Measurements from ENCODE around the gene KSR1.
"Not testable (repeated sequence)": the region's sequence is repeated elsewhere in the genome, so short reads cannot be mapped to it uniquely, and the experiment has no call there.

Gene KSR1

DNA sequence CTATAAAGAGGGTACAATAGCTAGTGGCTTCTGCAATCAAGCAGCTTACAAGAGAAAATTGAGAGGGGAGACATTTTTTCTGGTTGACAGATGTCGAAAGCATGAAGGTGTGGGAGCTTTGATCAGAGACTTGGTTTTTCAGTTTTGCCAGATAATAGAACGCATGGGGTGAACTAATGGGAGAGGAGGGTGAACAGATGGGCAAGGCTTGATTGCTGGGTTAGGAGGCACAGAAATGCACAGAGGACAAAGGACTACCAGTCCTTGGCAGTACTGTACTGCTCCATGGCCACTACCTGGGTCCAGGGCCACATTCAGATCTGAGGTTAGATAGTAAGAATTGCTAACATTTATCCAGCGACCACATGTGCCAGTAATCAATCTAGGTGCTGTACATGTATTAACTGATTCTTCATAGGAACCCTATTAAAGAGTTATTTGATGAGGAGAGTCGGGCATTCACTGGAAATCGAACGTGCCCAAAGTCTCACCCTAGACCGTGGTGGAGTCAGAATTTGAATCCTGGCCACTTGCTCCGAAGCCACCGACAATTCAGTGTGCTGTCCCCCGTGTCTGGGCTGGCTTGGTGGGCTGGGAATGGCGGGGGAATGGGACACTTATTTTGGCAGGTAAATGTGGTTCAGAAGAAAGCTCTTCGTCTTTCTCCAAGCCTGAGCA is 873 bp upstream of the KSR1 start:
- DNase-seq, result no peak

DNA sequence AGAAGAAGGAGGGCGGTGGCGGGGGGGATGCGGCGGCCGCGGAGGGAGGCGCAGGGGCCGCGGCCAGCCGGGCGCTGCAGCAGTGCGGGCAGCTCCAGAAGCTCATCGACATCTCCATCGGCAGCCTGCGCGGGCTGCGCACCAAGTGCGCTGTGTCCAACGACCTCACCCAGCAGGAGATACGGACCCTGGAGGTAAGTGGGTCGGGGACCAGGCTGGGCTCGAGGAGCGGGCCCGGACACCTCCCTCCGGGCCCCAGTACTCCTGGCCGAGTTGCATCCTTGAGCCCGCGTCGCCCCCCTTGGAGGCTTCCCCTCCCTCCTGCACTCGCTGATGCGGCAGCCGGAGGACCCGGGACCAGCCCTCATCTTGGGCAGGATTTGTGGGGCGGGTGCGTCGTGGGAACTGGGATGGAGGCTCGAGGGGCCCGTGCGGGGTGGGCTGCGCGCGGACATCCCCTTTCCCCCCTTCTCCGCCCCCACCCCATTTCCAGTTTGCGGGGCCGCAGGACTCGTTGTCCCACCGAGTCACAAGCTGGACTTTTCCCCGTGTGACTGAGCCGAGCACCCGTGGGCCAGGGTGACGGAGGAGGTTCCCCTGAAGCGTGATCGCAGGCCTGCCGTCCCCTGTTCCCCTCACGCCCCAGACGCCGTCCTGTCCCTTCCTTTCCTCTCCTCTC is 572 bp downstream of the KSR1 start:
- no peak for DNase-seq

DNA sequence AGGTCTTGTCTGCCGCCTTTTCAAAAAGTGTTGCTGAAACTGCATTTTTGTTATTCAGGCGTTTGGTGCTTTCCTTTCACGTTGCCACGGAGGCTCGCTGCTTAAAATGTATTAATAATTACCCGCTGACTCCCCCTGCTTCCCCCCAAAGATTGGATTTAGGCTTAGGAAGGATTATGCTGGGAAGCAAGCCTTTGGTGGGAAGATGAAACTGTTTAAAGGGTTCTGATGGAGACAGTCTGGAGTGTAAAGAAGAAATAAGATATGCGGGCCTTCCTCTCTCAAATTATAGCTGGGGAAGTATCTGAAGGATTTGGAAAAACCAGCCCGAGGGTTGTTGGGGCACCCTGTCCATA is 1.1 kb downstream of the KSR1 start:
- DNase-seq, result no peak

DNA sequence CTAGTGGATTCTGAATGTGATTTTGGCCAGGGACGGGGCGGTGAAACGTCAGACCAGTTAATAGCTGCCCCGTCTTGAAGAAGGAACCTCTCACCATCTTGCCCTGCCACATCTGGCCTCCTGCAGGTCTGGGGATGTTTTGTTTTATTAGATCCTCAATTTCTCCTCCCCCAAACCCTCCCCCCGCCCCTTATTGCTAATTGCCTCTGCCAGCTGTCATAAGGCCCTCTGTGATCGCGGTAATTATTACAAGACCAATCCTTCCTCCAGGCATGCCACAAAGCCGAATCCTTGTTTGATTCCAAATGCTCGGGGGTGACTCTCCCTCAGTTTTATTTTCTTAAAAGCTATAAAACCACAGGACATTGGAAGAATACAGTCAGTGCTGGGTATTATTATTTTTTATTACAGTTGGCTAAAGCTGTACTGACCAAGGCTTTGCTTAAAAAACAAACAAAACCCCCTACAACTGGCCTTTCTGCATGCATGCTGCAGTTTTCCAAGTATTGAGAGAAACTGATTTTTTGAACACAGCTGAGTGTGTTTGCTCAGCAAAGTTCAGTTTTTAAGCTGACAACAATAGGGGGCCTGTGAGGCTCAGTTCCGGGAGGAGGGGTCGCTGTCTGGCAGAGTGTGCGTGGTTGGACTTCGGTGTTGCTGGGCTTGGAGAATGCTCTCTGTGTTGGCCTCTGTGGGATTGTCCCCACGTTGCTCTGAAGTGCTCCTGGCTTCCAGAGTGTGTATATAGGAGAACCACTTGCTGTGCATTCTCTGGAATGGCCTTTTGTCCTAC is 1.7 kb downstream of the KSR1 start:
- DNase-seq, result no peak

DNA sequence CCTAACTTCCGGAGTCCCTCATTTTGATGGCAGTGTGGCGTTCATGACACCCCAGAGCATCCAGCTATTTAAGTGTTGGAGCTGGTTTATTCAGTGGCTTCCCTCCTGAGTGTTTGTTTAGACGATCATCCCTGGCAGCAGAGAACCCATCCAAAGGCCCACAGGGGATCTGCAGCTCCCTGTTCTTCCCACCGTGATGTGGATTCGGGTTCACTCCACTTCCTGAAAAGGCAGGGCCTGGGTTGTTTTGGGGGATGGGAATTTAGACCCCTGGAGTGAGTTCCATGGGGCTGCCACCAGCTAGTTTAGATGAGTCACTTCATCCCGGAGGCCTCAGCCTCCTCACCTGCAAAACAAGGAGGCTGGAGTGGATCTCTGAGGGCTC is 2.3 kb downstream of the KSR1 start:
- DNase-seq, result no peak

DNA sequence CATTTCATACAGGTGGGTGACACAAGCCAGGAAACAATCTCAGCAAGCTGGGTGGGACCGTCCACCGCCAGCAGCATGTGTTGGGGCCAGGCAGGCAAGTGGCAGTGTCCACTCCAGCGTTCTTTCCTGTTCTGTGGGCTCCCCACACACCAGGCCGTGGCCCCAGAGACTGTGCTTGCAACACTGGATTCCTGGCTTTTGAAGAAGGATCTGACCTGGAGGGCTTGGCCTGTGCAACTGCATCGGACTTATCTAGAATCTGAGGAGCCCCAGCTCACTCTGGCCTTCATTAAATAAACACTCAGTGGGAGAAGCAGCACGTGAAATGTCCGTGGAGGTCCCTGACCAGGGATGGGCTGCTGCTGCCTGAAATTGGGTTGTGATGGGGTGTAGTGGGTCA is 3.2 kb downstream of the KSR1 start:
- no peak for DNase-seq

DNA sequence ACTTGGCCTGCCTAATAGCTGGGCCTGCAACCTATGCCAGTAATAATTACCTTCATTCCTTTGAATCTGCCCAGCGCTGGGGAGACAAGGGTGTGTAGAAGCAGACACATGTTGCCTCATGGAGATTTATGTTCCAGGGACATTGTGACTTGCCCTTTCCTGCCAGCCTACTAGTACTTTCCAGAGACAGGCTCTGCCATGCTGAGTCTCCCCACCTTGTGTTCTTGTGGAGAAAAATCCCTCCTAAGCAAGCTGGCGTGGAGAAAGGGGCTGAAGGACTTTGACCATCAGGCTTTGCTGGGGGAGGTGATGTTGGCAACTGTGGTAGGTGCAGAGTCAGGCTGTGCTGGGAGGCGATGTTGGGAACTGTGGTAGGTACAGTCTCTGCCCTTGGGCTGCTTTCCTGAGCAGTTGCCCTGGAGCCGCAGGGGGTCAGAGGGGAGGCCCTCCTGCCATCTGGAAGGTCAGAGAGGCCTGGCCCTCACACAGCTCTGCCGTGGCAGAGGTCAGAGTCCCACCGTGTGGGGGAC is 4.0 kb downstream of the KSR1 start:
- no peak for DNase-seq

DNA sequence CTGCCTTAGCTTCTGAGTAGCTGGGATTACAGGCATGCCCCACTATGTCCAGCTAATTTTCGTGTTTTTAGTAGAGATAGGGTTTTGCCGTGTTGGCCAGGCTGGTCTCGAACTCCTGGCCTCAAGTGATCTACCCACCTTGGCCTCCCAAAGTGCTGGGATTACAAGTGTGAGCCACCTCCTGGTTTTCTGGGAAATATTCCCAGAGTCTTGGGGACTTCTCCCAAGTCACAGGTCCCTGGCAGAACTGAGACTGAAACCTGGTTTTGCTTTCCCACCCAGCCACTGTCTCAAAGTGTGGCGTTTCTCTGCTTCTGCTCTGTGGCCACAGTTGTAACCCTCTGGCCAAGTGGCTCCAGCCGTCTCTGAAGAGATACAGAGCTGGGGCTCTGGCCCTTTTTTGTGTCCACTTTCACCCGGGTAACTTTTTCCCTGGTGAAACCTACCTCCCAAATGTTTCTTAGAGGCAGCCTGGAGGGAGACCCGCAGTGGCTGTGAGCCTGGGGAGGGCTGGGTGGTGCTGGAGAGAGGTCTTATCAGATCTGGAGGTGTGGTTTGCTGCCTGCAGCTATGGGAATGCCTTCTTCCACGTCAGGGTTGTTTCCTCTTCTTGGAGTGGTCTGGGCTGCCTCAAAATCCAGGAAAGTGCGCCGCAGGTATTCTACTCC is 5.1 kb downstream of the KSR1 start:
- DNase-seq, result no peak

DNA sequence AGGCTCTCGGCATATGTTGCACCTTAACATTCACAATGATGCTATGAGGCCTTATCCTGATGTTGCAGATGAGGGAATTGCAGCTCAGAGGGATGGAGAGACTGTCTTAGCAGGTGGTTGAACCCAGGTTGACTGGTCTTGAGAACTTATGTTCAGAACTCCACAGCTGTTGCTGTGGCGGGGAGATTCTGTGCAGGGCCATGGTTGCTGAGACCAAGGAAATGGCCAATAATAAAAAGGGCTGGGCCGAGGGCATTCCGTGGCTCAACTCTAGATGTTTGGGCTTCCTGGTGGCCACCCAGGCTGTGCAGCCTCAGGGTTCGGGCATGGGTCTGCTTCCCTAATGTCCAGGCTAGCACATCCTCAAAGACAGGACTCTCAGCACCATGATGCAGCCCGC is 5.9 kb downstream of the KSR1 start:
- DNase-seq, result no peak

DNA sequence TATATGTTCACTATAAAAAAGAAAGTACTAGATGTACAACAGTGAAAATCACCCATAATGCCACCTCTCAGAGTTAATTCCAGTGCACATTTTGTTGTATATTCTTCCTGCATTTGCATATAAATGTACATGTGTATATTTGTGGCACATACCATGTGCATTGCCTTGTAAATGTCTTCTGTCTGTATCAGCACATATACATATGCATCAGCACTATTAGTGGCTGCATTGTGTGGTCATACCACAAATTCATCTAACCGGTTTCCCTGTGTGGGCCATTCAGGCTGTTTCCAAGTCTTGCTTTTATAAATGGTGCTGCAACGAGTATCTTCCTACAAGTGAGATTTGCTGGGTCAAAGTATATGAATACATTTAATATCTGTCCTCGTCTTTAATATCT is 6.5 kb downstream of the KSR1 start:
- DNase-seq, result no peak

DNA sequence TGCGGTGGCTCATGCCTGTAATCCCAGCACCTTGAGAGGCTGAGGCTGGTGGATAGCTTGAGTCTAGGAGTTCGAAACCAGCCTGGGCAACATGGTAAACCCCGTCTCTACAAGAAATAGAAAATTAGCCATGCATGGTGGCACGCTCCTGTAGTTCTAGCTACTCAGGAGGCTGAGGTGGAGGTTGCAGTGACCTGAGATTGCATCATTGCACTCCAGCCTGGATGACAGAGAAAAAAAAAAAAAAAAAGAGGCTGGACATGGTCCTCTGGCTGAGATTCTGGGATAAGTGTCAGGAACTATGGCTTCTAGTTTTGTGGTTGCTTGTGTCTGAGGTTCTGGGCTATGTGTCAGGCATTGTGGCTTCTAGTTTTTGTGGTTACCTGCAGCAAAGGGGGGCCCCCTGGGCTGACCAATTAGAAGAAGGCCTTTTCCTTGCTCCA is 7.0 kb downstream of the KSR1 start:
- no peak for DNase-seq

DNA sequence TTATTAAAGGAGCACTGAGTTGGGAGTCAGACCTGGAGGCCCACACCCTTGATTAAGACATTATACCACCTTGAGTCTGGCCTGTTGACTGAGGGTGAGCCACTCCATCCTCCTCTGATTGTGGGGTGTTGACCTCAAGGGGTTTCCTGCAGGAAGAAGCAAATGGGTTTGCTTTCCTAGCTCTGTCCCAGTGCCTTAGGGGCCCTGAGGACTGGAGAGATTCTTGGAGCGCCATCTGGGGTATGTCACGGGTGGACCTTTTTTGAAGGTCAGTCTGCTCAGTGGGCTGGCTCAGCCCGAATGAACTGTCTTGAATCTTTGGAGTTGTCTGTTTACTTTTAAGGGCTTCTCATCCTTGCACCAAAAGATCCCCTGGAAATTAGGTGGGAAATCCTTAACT is 7.8 kb downstream of the KSR1 start:
- not testable (repeated sequence) for DNase-seq

DNA sequence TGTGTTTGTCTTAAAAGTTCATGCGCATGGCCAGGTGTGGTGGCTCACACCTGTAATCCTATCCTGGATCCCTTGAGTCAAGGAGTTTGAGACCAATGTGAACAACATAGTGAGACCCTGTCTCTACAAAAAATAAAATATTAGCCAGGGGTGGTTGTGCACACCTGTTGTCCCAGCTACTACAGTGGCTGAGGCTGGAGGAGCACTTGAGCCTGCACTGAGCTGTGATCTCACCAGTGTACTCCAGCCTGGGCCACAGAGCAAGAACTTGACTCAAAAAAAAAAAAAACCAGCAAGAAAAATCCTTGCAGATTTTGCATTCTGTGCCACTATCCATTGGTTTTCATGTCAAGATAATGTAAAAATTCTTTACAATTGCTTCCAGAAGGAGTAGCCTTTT is 8.2 kb downstream of the KSR1 start:
- DNase-seq, result no peak

DNA sequence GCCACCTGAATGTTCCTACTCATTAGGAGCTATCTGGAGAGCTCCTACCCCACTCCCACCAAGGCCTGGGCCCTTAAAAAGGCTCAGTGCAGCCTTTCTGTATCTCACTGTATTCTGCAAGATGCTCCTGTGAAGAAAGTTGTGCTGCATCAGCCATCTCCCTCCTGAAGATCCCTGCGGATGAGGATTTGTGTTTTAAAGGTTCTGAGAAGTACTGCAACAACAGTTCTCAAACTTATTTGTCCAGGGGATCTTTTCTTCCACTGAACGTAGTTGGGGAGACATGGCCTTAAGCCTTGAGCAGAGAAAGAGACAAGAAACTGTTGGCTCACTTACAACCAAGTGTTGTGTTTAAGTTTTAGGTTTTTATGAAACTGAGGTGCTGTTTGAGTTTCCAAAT is 9.6 kb downstream of the KSR1 start:
- DNase-seq, result not testable (repeated sequence)

DNA sequence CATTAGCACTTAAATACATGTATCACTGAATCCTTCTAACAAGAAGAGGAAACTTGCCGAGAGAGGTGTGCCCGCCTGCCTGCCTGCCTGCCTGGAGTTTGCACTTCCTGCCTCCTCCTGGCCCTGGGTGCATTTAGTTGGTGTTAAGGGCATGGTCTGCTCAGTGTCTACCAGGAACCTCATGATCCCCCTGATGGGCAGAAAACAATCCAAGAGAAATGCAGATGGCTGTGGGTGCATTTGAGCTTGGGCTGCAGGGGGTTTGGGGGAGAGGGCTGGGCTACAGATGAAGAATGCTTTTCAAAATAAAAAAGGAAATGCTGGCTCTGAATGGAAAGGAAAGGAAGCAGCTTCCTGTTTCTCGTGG is 10.1 kb downstream of the KSR1 start:
- DNase-seq, result no peak

DNA sequence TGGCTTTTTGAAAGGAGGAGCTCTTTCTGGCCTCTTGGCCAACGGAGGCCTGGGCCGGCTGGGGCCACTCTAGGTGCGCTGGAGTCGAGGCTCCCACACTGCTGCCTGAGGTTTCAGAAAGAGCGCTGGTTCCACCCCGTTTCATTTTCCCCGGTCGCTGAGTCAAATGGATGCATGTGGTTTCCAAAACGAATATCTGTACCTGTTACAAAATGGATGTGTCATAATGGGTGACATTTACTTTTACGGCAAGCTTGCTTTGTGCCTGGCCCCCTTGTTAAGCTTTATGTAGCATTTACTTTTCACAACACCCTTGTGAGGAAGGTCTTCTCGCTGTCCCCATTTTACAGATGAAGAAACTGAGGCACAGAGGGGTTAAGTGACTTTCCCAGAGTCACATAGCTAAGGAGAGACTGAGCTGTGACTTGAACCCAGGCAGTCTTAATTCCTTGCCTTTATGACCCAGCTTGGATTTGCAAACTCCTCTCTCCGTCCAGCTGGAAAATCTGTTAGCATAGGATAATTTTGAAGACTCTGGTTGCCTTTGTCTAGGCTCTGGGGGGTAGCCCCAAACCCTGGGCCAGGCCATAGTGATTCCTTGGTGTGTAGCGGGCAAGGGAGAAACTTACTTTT is 10.6 kb downstream of the KSR1 start:
- peak; percentile 37 for DNase-seq

DNA sequence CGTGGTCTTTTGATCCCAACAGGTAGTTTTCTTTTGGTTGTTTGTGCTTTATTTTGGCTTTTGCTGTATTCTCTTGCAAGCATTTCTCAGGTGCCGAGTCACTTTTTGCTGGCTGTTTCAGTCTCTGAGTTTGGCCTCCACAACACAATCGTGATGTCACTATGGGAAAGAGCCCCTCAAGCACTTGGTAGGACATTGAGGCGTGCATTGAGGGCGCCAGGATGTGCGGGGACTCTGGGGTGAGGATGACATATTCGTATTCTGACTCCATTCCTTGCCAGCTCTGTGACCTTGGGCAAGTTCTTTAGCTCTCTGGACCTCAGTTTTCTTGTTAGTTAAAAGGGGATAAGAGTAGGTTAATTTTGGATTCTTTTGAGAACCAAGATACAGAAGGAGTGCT is 13.0 kb downstream of the KSR1 start:
- DNase-seq, result no peak

DNA sequence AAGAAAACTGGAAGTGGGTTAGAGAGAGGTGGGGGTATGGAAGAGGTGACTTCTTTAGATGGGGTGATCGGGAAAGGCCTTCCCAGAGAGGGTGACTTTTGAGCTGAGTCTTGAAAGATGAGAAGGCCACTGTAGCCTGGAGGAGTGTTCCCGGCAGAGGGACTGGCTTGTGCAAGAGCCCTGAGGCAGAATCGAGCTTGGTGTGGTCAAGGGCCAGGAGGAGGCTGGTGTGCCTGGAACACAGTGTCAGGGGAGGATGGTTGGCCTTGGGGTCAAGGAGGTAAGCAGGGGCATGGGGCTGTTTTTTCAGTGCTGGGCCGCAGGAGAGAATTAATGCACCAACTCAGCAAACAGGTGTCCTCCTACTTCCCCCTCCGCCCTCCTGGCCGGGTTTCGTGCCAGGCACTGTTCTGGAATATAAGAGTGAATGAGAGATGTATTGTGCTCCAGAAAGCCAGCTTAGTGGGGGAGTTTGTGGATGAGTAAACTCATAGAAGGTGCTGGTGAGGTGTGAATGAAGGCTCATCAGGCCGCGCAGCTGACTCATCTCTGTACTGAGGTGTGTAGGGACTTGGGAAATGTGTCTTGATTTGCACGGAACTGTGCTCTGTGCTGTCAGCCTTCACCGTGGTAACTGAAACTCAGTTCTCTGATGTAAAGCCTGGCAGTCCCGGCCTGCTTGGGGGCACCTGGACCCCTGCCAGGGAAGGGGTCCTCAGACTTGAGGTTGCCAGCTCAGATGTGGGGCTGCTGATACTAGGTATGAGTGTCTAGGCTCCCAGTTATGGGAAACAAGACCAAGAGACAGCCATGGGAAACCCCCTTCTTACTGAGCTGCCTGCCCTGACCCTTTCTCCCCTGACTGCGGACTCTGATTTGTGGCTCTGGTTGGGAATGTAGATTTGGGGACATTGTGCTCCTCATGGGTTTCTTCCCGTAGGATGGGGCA is 15.3 kb downstream of the KSR1 start:
- peak; percentile 60 for DNase-seq

DNA sequence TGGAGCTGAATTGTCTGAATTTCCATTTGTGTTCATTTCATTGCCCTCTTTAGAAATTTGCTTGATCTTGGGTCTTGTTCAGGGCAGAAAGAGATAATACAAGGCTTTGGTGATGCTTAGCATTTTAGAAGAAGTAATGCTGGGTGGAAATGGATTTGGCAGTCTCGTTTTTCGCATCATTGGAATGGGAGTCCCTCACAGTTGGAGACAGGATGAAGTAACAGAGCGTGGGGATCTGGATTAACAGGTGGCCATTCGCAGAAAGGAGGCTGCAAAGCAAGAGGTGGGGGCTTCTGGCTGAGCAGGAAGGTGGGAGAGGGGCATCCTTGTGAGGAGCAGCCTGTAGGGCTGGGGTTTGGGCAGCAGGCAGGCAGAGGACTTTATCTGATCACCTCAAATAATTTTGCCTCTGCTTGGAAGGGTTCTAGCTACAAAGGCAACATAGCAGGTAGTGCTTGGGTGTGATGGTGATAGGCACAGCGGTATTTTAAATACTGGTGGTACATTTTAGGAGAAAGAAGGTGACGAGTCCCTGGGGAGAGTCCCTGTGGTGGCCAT is 17.0 kb downstream of the KSR1 start:
- DNase-seq, result no peak

DNA sequence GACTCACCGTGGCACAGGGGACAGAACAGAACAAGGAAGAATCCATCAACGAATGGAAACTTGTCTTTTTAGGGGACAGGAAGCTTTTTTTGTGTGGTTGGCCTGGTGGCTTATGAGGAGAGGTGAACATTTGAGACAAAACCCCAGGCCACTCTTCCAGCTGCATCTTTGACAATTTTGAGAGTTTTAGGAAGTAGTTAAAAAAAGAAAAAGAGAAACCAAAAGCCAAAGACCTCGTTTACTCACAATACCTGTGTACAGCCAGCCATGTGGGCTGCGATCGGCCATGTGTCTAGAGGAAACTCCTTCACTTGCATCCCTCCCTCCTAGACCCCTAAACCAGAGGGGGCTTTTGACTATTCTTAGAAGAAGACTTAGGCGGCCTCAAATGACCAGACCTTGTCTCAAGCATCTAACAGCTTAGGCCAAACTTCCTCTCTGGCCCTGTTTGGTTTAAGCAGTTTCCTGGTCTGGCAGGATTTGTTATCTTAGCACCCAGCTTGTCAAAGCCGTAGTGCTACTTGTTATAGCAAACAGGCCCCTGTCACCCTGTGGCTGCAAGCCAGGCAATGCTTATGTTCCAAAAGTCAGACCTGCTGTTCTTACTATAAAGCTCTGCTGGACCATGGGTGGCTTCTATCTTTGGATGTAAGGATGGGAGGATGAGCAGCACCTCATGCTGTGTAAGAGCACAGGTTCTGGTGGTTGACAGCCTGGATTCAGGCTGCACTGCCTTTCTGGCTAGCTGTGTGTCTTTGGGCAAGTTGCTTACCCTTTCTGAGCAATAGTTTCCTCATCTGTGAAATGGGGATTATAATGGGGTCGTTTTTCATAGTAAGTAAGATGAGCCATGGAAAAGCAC is 17.7 kb downstream of the KSR1 start:
- DNase-seq, result peak; percentile 44
